Hepatocyte (in vitro differentiated cells): Measurements from ENCODE around the gene GPD1.

Experiments used
- EZH2 ChIP-seq: fragments of 200-600 bp; sonication (generic); IDR thresholded peaks from 2 replicates; pipeline ENCODE4 v1.6.1; 2016; ENCODE audit warnings: antibody characterized with exemption, mild to moderate bottlenecking, borderline replicate concordance
- EZH2phosphoT487 ChIP-seq: fragments of 200-600 bp; sonication (generic); IDR thresholded peaks from one replicate; pipeline ENCODE4 v1.6.1; 2018; ENCODE audit warnings: antibody characterized with exemption, mild to moderate bottlenecking, low read depth, moderate library complexity; ENCODE audit not compliant: unreplicated experiment, severe bottlenecking
- TF ChIP-seq, protein P1 (sequence below): fragments of 200-600 bp; sonication (generic); IDR thresholded peaks from 2 replicates; pipeline ENCODE4 v1.5.1; 2016; ENCODE audit warnings: antibody characterized with exemption, mild to moderate bottlenecking; ENCODE audit not compliant: poor library complexity

DNA sequence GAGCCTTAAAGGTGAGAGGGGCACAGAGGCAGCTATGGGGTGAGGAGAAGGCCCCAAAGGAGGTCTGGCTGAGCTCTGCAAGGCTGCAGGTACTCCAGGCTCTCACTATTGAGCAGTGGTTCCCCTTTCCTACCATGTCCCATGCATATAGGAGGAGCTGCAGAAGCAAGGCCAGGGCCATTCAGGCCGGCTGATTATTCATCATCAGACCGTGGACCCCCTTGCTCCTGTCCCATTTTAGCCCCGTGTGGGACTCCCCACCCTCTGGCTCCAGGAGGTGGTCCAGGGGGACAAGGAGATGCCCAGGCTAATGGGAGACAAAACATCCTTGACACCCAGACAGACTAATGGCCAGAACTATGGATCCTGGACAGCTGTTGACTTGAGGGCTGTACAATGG is 3.1 kb downstream of the GPD1 start:
- TF ChIP-seq, protein P1, sequence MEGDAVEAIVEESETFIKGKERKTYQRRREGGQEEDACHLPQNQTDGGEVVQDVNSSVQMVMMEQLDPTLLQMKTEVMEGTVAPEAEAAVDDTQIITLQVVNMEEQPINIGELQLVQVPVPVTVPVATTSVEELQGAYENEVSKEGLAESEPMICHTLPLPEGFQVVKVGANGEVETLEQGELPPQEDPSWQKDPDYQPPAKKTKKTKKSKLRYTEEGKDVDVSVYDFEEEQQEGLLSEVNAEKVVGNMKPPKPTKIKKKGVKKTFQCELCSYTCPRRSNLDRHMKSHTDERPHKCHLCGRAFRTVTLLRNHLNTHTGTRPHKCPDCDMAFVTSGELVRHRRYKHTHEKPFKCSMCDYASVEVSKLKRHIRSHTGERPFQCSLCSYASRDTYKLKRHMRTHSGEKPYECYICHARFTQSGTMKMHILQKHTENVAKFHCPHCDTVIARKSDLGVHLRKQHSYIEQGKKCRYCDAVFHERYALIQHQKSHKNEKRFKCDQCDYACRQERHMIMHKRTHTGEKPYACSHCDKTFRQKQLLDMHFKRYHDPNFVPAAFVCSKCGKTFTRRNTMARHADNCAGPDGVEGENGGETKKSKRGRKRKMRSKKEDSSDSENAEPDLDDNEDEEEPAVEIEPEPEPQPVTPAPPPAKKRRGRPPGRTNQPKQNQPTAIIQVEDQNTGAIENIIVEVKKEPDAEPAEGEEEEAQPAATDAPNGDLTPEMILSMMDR = no peak
- TF ChIP-seq EZH2phosphoT487 = no peak
- TF ChIP-seq EZH2 = no peak
